HepG2 (cell line): ENCODE measurements around the gene JMJD8. TPM values are rescaled to one million over a fixed set of nuclear protein-coding genes. Genes with fewer than 3 reads are reported as not detected.

Source experiments
- CHD2 ChIP-seq: IDR thresholded peaks from 2 replicates; pipeline ENCODE4 v1.6.1; 2011; ENCODE audit warnings: low read depth, low read length, improper control_type of control experiment
- FOSL2 ChIP-seq: sonication (generic); formaldehyde crosslinking; IDR thresholded peaks from 2 replicates; pipeline ENCODE4 v1.4.0; 2020; ENCODE audit warnings: missing genetic modification reagents
- HHEX ChIP-seq: IDR thresholded peaks from 2 replicates; pipeline ENCODE4 v1.6.1; 2016; ENCODE audit warnings: control low read depth
- HNF4A ChIP-seq: sonication (generic); formaldehyde crosslinking; IDR thresholded peaks from 2 replicates; pipeline ENCODE4 v1.4.0; 2020; ENCODE audit warnings: missing genetic modification reagents
- MYC ChIP-seq: sonication (generic); formaldehyde crosslinking; IDR thresholded peaks from 2 replicates; pipeline ENCODE4 v1.9.0; 2021; ENCODE audit warnings: missing genetic modification reagents, borderline replicate concordance
- NFE2L1 ChIP-seq: sonication (generic); formaldehyde crosslinking; IDR thresholded peaks from 2 replicates; pipeline ENCODE4 v1.4.0; 2020; ENCODE audit warnings: missing genetic modification reagents, mild to moderate bottlenecking, borderline replicate concordance
- PRPF4 ChIP-seq: fragments of 200-400 bp; formaldehyde crosslinking; IDR thresholded peaks from 2 replicates; pipeline ENCODE4 v1.6.1; 2016; ENCODE audit warnings: low read length, low read depth; ENCODE audit not compliant: poor library complexity, severe bottlenecking
- SMARCC2 ChIP-seq: fragments of 450-650 bp; IDR thresholded peaks from 2 replicates; pipeline ENCODE4 v1.6.1; 2017; ENCODE audit warnings: antibody characterized with exemption, mild to moderate bottlenecking
- SRF ChIP-seq: IDR thresholded peaks from 2 replicates; pipeline ENCODE4 v1.6.1; 2011; ENCODE audit warnings: mild to moderate bottlenecking, low read depth, low read length, moderate library complexity
- TEAD2 ChIP-seq: sonication (generic); formaldehyde crosslinking; IDR thresholded peaks from 2 replicates; pipeline ENCODE4 v1.9.0; 2021; ENCODE audit warnings: missing genetic modification reagents
- ZNF468 ChIP-seq: sonication (generic); formaldehyde crosslinking; IDR thresholded peaks from 2 replicates; pipeline ENCODE4 v1.8.0; 2022; ENCODE audit warnings: mild to moderate bottlenecking, moderate library complexity, missing genetic modification reagents
- ZNF530 ChIP-seq: sonication (generic); formaldehyde crosslinking; IDR thresholded peaks from 2 replicates; pipeline ENCODE4 v1.5.0; 2020; ENCODE audit warnings: low read depth, mild to moderate bottlenecking, missing genetic modification reagents
- ZNF569 ChIP-seq: sonication (generic); formaldehyde crosslinking; IDR thresholded peaks from 2 replicates; pipeline ENCODE4 v1.5.0; 2020; ENCODE audit warnings: mild to moderate bottlenecking, missing genetic modification reagents, moderate library complexity, borderline replicate concordance
- ZNF589 ChIP-seq: sonication (generic); formaldehyde crosslinking; conservative IDR thresholded peaks from 2 replicates; pipeline ENCODE4 v1.8.0; 2022; ENCODE audit warnings: mild to moderate bottlenecking, moderate library complexity, missing genetic modification reagents
- ZNF614 ChIP-seq: IDR thresholded peaks from 2 replicates; pipeline ENCODE4 v1.6.1; 2018; ENCODE audit warnings: missing biosample characterization, missing genetic modification reagents, inconsistent platforms, borderline replicate concordance
- ZSCAN30 ChIP-seq: sonication (generic); formaldehyde crosslinking; IDR thresholded peaks from 2 replicates; pipeline ENCODE4 v1.5.0; 2020; ENCODE audit warnings: mild to moderate bottlenecking, missing genetic modification reagents
- ZSCAN31 ChIP-seq: sonication (generic); formaldehyde crosslinking; IDR thresholded peaks from 2 replicates; pipeline ENCODE4 v1.5.0; 2020; ENCODE audit warnings: low read depth, mild to moderate bottlenecking, missing genetic modification reagents
- polyA plus RNA-seq, 8 experiments: library from polyadenylated mRNA; depleted of rRNA in 3 of 8; stranded (reverse) in 7 of 8; unstranded in 1 of 8; fragments of >200 nt; fragmentation: Illumina TruSeq in 4 of 8; extraction: Trizol in 4 of 8; gene quantifications; 2 replicates each; pipeline versions ENCODE4 v1.2.1 to v1.2.3, GENCODE V29; 2011 to 2016; ENCODE audit warnings: low read depth in 4 of 8, missing spikeins in 1 of 8, mixed read lengths in 1 of 8; ENCODE audit not compliant: insufficient read depth in 1 of 8
- total RNA-seq, 5 experiments: library from RNA; depleted of rRNA; stranded (reverse); fragments of >200 nt; fragmentation: Illumina TruSeq; extraction: Trizol; gene quantifications; 2 replicates each; pipeline ENCODE4 v1.2.3, GENCODE V29; 2016; ENCODE audit warnings: low read depth in 1 of 5
- TF ChIP-seq, protein P1 (sequence below), 2 experiments: sonication (generic) in 1 of 2; formaldehyde crosslinking in 1 of 2; IDR thresholded peaks; 2 replicates each; pipeline versions ENCODE4 v1.6.1 to v1.9.0; 2014 to 2022; ENCODE audit warnings: antibody characterized with exemption in 1 of 2, borderline replicate concordance in 1 of 2, inconsistent platforms in 1 of 2, low read depth in 1 of 2, missing genetic modification reagents in 1 of 2
- TF ChIP-seq, protein P2 (sequence below): sonication (generic); formaldehyde crosslinking; IDR thresholded peaks from 2 replicates; pipeline ENCODE4 v1.9.0; 2022; ENCODE audit warnings: low read depth, missing genetic modification reagents
- TF ChIP-seq, protein P3 (sequence below): IDR thresholded peaks from 2 replicates; pipeline ENCODE4 v1.6.1; 2016; ENCODE audit warnings: missing compliant biosample characterization, missing genetic modification reagents, borderline replicate concordance

JMJD8 gene
- total and polyA plus RNA-seq, 2 of the 13 experiments (the other 11 are each of a cell fraction or from before 2014, with no cell fraction given), result 2.6 to 11.8 TPM

DNA sequence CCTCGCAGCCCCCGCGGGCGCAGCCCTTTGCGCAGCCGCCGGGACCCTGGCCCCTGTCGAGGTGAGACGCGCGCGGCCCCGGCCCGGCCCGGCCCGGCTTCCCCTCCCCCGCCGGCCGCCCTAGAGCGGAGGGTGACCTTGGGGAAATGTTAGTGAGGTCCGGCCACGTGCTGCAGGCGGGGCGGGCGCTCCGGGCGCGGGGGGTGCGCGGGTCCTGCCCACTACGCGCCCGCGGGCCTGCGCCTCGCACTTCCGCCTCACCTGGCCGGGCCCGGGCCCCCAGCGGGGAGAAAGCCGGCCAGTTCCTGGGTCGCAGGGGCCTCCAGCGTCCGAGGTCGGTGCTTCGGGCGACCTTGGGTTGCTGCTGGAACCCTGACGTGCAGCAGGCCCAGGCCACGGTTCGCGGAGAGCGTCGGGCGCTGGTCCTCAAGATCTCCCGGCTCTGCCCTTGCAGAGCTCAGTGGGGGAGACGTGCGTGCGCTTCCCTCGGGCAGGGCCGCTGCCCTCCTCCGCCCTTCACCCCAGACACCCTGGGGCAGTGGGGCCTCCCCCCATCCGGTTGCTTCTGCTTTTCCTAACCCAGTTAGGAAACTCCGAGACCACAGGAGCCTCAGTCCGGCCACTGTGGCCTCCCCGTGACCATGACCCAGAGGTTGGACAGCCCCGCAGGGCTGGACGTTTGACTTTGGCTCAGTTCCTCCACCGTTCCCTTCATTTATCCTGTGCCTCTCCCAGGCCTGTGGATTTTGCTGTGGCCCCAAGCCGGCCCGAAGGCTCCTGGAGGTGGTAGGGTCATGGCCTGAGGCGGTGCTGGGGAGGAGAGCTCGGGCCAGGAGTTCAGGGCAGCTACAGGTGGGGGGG, 41.7 kb downstream of the JMJD8 start (continued):
- TF ChIP-seq, protein P1, sequence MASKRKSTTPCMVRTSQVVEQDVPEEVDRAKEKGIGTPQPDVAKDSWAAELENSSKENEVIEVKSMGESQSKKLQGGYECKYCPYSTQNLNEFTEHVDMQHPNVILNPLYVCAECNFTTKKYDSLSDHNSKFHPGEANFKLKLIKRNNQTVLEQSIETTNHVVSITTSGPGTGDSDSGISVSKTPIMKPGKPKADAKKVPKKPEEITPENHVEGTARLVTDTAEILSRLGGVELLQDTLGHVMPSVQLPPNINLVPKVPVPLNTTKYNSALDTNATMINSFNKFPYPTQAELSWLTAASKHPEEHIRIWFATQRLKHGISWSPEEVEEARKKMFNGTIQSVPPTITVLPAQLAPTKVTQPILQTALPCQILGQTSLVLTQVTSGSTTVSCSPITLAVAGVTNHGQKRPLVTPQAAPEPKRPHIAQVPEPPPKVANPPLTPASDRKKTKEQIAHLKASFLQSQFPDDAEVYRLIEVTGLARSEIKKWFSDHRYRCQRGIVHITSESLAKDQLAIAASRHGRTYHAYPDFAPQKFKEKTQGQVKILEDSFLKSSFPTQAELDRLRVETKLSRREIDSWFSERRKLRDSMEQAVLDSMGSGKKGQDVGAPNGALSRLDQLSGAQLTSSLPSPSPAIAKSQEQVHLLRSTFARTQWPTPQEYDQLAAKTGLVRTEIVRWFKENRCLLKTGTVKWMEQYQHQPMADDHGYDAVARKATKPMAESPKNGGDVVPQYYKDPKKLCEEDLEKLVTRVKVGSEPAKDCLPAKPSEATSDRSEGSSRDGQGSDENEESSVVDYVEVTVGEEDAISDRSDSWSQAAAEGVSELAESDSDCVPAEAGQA (IDR thresholded peaks at IDR 0.05; ENCODE audit: low read depth), result no peak
- TF ChIP-seq, protein P1 (CRISPR knock-in tag; IDR thresholded peaks at IDR 0.05; ENCODE audit: borderline replicate concordance), result 0 out of 2 replicates have a peak, but pooled peaks have one; percentile 62
- TF ChIP-seq, protein P2, sequence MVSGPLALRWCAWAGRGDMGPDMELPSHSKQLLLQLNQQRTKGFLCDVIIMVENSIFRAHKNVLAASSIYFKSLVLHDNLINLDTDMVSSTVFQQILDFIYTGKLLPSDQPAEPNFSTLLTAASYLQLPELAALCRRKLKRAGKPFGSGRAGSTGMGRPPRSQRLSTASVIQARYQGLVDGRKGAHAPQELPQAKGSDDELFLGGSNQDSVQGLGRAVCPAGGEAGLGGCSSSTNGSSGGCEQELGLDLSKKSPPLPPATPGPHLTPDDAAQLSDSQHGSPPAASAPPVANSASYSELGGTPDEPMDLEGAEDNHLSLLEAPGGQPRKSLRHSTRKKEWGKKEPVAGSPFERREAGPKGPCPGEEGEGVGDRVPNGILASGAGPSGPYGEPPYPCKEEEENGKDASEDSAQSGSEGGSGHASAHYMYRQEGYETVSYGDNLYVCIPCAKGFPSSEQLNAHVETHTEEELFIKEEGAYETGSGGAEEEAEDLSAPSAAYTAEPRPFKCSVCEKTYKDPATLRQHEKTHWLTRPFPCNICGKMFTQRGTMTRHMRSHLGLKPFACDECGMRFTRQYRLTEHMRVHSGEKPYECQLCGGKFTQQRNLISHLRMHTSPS (CRISPR knock-in tag), result no peak; the same call in 1 of the 2 replicates
- TF ChIP-seq ZSCAN30 (no peak; the same call in 1 of the 2 replicates), ZNF530 (CRISPR knock-in tag) (0 out of 2 replicates have a peak, but pooled peaks have one; percentile 58), HNF4A (CRISPR knock-in tag) (no peak), ZNF589 (CRISPR knock-in tag) (no peak), ZNF468 (no peak), SMARCC2 (no peak), HHEX (no peak), ZNF569 (CRISPR knock-in tag) (no peak), SRF (no peak), PRPF4 (no peak), MYC (peak; percentile 90), CHD2 (0 out of 2 replicates have a peak, but pooled peaks have one; percentile 15), NFE2L1 (no peak), ZNF614 (CRISPR knock-in tag) (no peak), FOSL2 (CRISPR knock-in tag) (no peak; the same call in 1 of the 2 replicates), ZSCAN31 (CRISPR knock-in tag) (peak; percentile 44; the same call in 1 of the 2 replicates), TEAD2 (CRISPR knock-in tag) (no peak)
- TF ChIP-seq, protein P3, sequence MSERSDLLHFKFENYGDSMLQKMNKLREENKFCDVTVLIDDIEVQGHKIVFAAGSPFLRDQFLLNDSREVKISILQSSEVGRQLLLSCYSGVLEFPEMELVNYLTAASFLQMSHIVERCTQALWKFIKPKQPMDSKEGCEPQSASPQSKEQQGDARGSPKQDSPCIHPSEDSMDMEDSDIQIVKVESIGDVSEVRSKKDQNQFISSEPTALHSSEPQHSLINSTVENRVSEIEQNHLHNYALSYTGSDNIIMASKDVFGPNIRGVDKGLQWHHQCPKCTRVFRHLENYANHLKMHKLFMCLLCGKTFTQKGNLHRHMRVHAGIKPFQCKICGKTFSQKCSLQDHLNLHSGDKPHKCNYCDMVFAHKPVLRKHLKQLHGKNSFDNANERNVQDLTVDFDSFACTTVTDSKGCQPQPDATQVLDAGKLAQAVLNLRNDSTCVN (CRISPR knock-in tag), result no peak
